HEK293 (cell line): ENCODE measurements around the gene CACNA1B.
A peak's percentile ranks its signal among the peaks of the same experiment; 100 is the strongest.

Experiments used
- CTCF ChIA-PET: fragments of 350-600 bp; formaldehyde crosslinking; extraction: SDS; loops from one replicate; lab custom pipeline; 2021; ENCODE audit warnings: antibody characterized with exemption; lab: Yijun Ruan, JAX
- POLR2A ChIA-PET: fragments of 300-600 bp; formaldehyde crosslinking; extraction: SDS; loops from one replicate; lab custom pipeline; 2020; ENCODE audit warnings: antibody characterized with exemption, inconsistent platforms; lab: Yijun Ruan, JAX
- H3K27ac ChIP-seq: fragments of 200-500 bp; sonication (Bioruptor generic); 2 replicates; pipeline ENCODE4 v1.5.1; 2014; ENCODE audit warnings: low read depth, low read length, control low read depth, inconsistent platforms; ENCODE audit errors: extremely low read depth
- H3K36me3 ChIP-seq, 2 experiments: fragments of 200-500 bp in 1 of 2; sonication (Bioruptor generic) in 1 of 2; 1 replicate in 1 of 2; 2 replicates in 1 of 2; pipeline ENCODE4 v1.5.1; 2014 to 2017; ENCODE audit warnings: inconsistent platforms in 2 of 2, low read length in 2 of 2; ENCODE audit not compliant: control insufficient read depth in 2 of 2, insufficient read depth in 1 of 2
- H3K4me1 ChIP-seq: fragments of 200-500 bp; sonication (Bioruptor generic); 2 replicates; pipeline ENCODE4 v1.5.1; 2014; ENCODE audit warnings: mild to moderate bottlenecking, low read length, inconsistent platforms; ENCODE audit not compliant: control insufficient read depth, insufficient read depth
- H3K4me3 ChIP-seq: 2 replicates; pipeline ENCODE4 v1.5.1; 2011; ENCODE audit warnings: low read depth, mild to moderate bottlenecking, control low read depth, low read length, moderate library complexity
- H3K9me3 ChIP-seq: fragments of 200-500 bp; sonication (Bioruptor generic); 2 replicates; pipeline ENCODE4 v1.5.1; 2014; ENCODE audit warnings: low read depth, low read length, inconsistent platforms; ENCODE audit not compliant: control insufficient read depth, insufficient read depth
- BCL11A ChIP-seq: fragments of 450-650 bp; formaldehyde crosslinking; IDR thresholded peaks from 2 replicates; pipeline ENCODE4 v1.5.1; 2016; ENCODE audit warnings: low read depth, missing biosample characterization, missing genetic modification characterization
- GFI1B ChIP-seq: fragments of 450-650 bp; formaldehyde crosslinking; IDR thresholded peaks from 2 replicates; pipeline ENCODE4 v1.5.1; 2016; ENCODE audit warnings: missing biosample characterization, missing genetic modification characterization
- GLI4 ChIP-seq: fragments of 450-650 bp; formaldehyde crosslinking; IDR thresholded peaks from 2 replicates; pipeline ENCODE4 v1.5.1; 2016; ENCODE audit warnings: missing biosample characterization, missing genetic modification characterization
- GLIS1 ChIP-seq: fragments of 450-650 bp; formaldehyde crosslinking; IDR thresholded peaks from 2 replicates; pipeline ENCODE4 v1.5.1; 2016; ENCODE audit warnings: missing biosample characterization, missing genetic modification characterization
- GLIS2 ChIP-seq: fragments of 450-650 bp; formaldehyde crosslinking; IDR thresholded peaks from 2 replicates; pipeline ENCODE4 v1.5.1; 2016; ENCODE audit warnings: missing biosample characterization, missing genetic modification characterization
- KLF10 ChIP-seq: fragments of 450-650 bp; IDR thresholded peaks from 2 replicates; pipeline ENCODE4 v1.5.1; 2018; ENCODE audit warnings: missing biosample characterization, mild to moderate bottlenecking, missing genetic modification characterization
- MZF1 ChIP-seq: fragments of 450-650 bp; formaldehyde crosslinking; IDR thresholded peaks from 2 replicates; pipeline ENCODE4 v1.5.1; 2017; ENCODE audit warnings: missing biosample characterization, missing genetic modification characterization, borderline replicate concordance
- PATZ1 ChIP-seq: fragments of 450-650 bp; formaldehyde crosslinking; IDR thresholded peaks from 2 replicates; pipeline ENCODE4 v1.5.1; 2016; ENCODE audit warnings: missing biosample characterization, missing genetic modification characterization
- YY2 ChIP-seq: fragments of 450-650 bp; formaldehyde crosslinking; IDR thresholded peaks from 2 replicates; pipeline ENCODE4 v1.5.1; 2016; ENCODE audit warnings: missing biosample characterization, missing genetic modification characterization
- ZIC2 ChIP-seq: fragments of 450-650 bp; formaldehyde crosslinking; IDR thresholded peaks from 2 replicates; pipeline ENCODE4 v1.5.1; 2016; ENCODE audit warnings: missing biosample characterization, missing genetic modification characterization
- ZNF23 ChIP-seq: fragments of 450-650 bp; formaldehyde crosslinking; IDR thresholded peaks from 2 replicates; pipeline ENCODE4 v1.5.1; 2016; ENCODE audit warnings: missing biosample characterization, missing genetic modification characterization, borderline replicate concordance
- ZNF274 ChIP-seq, 2 experiments: fragments of 200-500 bp in 1 of 2; fragments of 450-650 bp in 1 of 2; sonication (Bioruptor generic) in 1 of 2; formaldehyde crosslinking in 1 of 2; IDR thresholded peaks; 2 replicates each; pipeline versions ENCODE4 v1.5.1 to v1.6.1; 2014 to 2016; ENCODE audit warnings: borderline replicate concordance in 1 of 2, inconsistent platforms in 1 of 2, low read length in 1 of 2, missing biosample characterization in 1 of 2, missing genetic modification characterization in 1 of 2
- ZNF416 ChIP-seq: fragments of 450-650 bp; formaldehyde crosslinking; IDR thresholded peaks from 2 replicates; pipeline ENCODE4 v1.5.1; 2016; ENCODE audit warnings: missing biosample characterization, missing genetic modification characterization
- ZNF501 ChIP-seq: fragments of 450-650 bp; formaldehyde crosslinking; IDR thresholded peaks from 2 replicates; pipeline ENCODE4 v1.5.1; 2016; ENCODE audit warnings: missing biosample characterization, missing genetic modification characterization
- ZNF518A ChIP-seq: fragments of 450-650 bp; formaldehyde crosslinking; conservative IDR thresholded peaks from 2 replicates; pipeline ENCODE4 v1.5.1; 2016; ENCODE audit warnings: low read depth, missing biosample characterization, missing genetic modification characterization
- ZNF561 ChIP-seq: fragments of 450-650 bp; IDR thresholded peaks from 2 replicates; pipeline ENCODE4 v1.5.1; 2018; ENCODE audit warnings: missing biosample characterization, missing genetic modification characterization, borderline replicate concordance
- ZNF692 ChIP-seq: fragments of 450-650 bp; formaldehyde crosslinking; IDR thresholded peaks from 2 replicates; pipeline ENCODE4 v1.5.1; 2016; ENCODE audit warnings: missing biosample characterization, missing genetic modification characterization
- ZNF791 ChIP-seq: fragments of 450-650 bp; formaldehyde crosslinking; IDR thresholded peaks from 2 replicates; pipeline ENCODE4 v1.5.1; 2016; ENCODE audit warnings: missing biosample characterization, missing genetic modification characterization

Gene CACNA1B

GRCh38 chr9:137880160-137880975, 2.8 kb downstream of the CACNA1B start:
- TF ChIP-seq ZIC2 (tag by site-specific recombination) (0 out of 2 replicates have a peak, but pooled peaks have one; percentile 11), GLIS1 (tag by site-specific recombination) (peak; percentile 65), ZNF692 (tag by site-specific recombination) (0 out of 2 replicates have a peak, but pooled peaks have one; percentile 18), KLF10 (no peak)
- H3K27ac ChIP-seq: no peak overlapping the region
- H3K4me3 ChIP-seq: no peak overlapping the region
- H3K36me3 ChIP-seq: no peaks in the 10 kb centered on the region
- no peaks in the 10 kb centered on the region for H3K9me3 ChIP-seq
- ChIA-PET POLR2A (no interaction called here), CTCF (interaction anchor here (1.1 kb wide), 1 partner anchor 147 kb away, joined by 3 read pairs; no protein-coding TSS in a partner anchor)
- no peaks in the 10 kb centered on the region for H3K4me1 ChIP-seq

GRCh38 chr9:137880976-137881530, 3.5 kb downstream of the CACNA1B start:
- no peaks in the 10 kb centered on the region for H3K4me1 ChIP-seq
- TF ChIP-seq ZNF274 (IDR thresholded peaks at IDR 0.05; ENCODE audit: low read length): no peak
- no peak for TF ChIP-seq ZNF274 (tag by site-specific recombination; IDR thresholded peaks at IDR 0.05; ENCODE audit: borderline replicate concordance)
- no peak for TF ChIP-seq BCL11A
- no peak for TF ChIP-seq ZNF416
- TF ChIP-seq ZNF501 (tag by site-specific recombination): no peak
- no peak for TF ChIP-seq ZNF23 (tag by site-specific recombination)
- TF ChIP-seq GFI1B (tag by site-specific recombination): no peak
- TF ChIP-seq PATZ1 (tag by site-specific recombination): no peak
- TF ChIP-seq GLIS2 (tag by site-specific recombination): no peak
- no peak for TF ChIP-seq ZNF561
- no peak for TF ChIP-seq GLI4 (tag by site-specific recombination)
- TF ChIP-seq ZNF518A (tag by site-specific recombination): no peak
- no peak for TF ChIP-seq YY2
- TF ChIP-seq MZF1 (tag by site-specific recombination): no peak
- TF ChIP-seq ZNF791 (tag by site-specific recombination): no peak
- no peak overlapping the region for H3K4me3 ChIP-seq
- CTCF ChIA-PET: interaction anchor here (1.1 kb wide), 1 partner anchor 147 kb away, joined by 3 read pairs; no protein-coding TSS in a partner anchor
- H3K9me3 ChIP-seq: no peaks in the 10 kb centered on the region
- POLR2A ChIA-PET: interaction anchor here (1.2 kb wide), 1 partner anchor 18 kb away, joined by 4 read pairs; no protein-coding TSS in a partner anchor
- no peak overlapping the region for H3K27ac ChIP-seq
- no peaks in the 10 kb centered on the region for H3K36me3 ChIP-seq
